PC-9 (cell line): ENCODE measurements around the gene AUTS2. TPM values are rescaled to one million over a fixed set of nuclear protein-coding genes. Genes with fewer than 3 reads are reported as not detected.

Experiments used
- BruUV-seq: library from RNA; stranded (reverse); fragments of 400-500 nt; replicated peaks from 2 replicates; lab custom pipeline; 2021; lab: Mats Ljungman, UMichigan
- CTCF ChIA-PET: fragments of 300-600 bp; sonication (Branson Sonifier 250); formaldehyde crosslinking; loops from one replicate; lab custom pipeline; 2022; ENCODE audit warnings: antibody characterized with exemption; lab: Charles Lee
- POLR2A ChIA-PET: fragments of 300-600 bp; sonication (Branson Sonifier 250); formaldehyde crosslinking; loops from one replicate; lab custom pipeline; 2022; ENCODE audit warnings: antibody characterized with exemption; ENCODE audit not compliant: unreplicated experiment; lab: Charles Lee
- DNase-seq, 2 experiments: peaks; one replicate each; pipeline versions ENCODE4 v3.0.0 to v3.0.0-alpha.2; 2015 to 2022; ENCODE audit warnings: mixed read lengths in 1 of 2
- H2AFZ ChIP-seq: fragments of 200-600 bp; sonication (generic); 2 replicates; pipeline ENCODE4 v1.8.1; 2017; ENCODE audit warnings: antibody characterized with exemption
- H3F3A ChIP-seq: fragments of 200-600 bp; sonication (generic); 2 replicates; pipeline ENCODE4 v1.8.1; 2017; ENCODE audit warnings: antibody characterized with exemption, mild to moderate bottlenecking, low read depth; ENCODE audit not compliant: insufficient read depth
- H3K27ac ChIP-seq: fragments of 200-600 bp; sonication (generic); 2 replicates; pipeline ENCODE4 v1.6.1; 2016; ENCODE audit warnings: mixed run types
- H3K27me3 ChIP-seq: fragments of 200-600 bp; sonication (generic); 2 replicates; pipeline ENCODE4 v1.6.1; 2016; ENCODE audit warnings: low read depth, mixed run types; ENCODE audit not compliant: insufficient read depth
- H3K36me3 ChIP-seq: fragments of 200-600 bp; sonication (generic); 2 replicates; pipeline ENCODE4 v1.6.1; 2016; ENCODE audit warnings: low read depth, mixed run types
- H3K4me1 ChIP-seq: fragments of 200-600 bp; sonication (generic); replicated peaks from 2 replicates; pipeline ENCODE4 v1.6.1; 2016; ENCODE audit warnings: mixed run types; ENCODE audit not compliant: insufficient read depth
- H3K4me2 ChIP-seq: fragments of 200-600 bp; sonication (generic); 2 replicates; pipeline ENCODE4 v1.6.1; 2017; ENCODE audit warnings: mixed run types
- H3K4me3 ChIP-seq: fragments of 200-600 bp; sonication (generic); 2 replicates; pipeline ENCODE4 v1.6.1; 2016; ENCODE audit warnings: mixed run types
- H3K79me2 ChIP-seq: fragments of 200-600 bp; sonication (generic); 2 replicates; pipeline ENCODE4 v1.6.1; 2017; ENCODE audit warnings: low read depth, mixed run types
- H3K9me2 ChIP-seq: fragments of 200-600 bp; sonication (generic); 2 replicates; pipeline ENCODE4 v1.8.1; 2017; ENCODE audit warnings: mild to moderate bottlenecking; ENCODE audit not compliant: insufficient read depth
- H3K9me3 ChIP-seq: fragments of 200-600 bp; sonication (generic); 2 replicates; pipeline ENCODE4 v1.8.1; 2016; ENCODE audit warnings: low read depth; ENCODE audit not compliant: insufficient read depth
- H4K20me1 ChIP-seq: fragments of 200-600 bp; sonication (generic); 2 replicates; pipeline ENCODE4 v1.8.1; 2017; ENCODE audit not compliant: insufficient read depth
- EZH2 ChIP-seq: fragments of 200-600 bp; sonication (generic); IDR thresholded peaks from 2 replicates; pipeline ENCODE4 v1.8.0; 2017; ENCODE audit warnings: antibody characterized with exemption, low read depth
- intact Hi-C: fragments of 100-400 bp; cut with micrococcal nuclease; formaldehyde crosslinking; loops from one replicate; pipeline ENCODE4 v1.10.0; 2022; ENCODE audit not compliant: unreplicated experiment
- total RNA-seq: library from RNA; stranded (reverse); gene quantifications from 2 replicates; pipeline ENCODE4 v1.2.3, GENCODE V29; 2021
- TF ChIP-seq, protein P1 (sequence below): fragments of 200-600 bp; sonication (generic); conservative IDR thresholded peaks from 2 replicates; pipeline ENCODE4 v1.6.1; 2017; ENCODE audit warnings: mixed run types, antibody characterized with exemption, mild to moderate bottlenecking, moderate library complexity

The AUTS2 gene
- total RNA-seq, 1 experiment from 2014 or later: not detected

DNA sequence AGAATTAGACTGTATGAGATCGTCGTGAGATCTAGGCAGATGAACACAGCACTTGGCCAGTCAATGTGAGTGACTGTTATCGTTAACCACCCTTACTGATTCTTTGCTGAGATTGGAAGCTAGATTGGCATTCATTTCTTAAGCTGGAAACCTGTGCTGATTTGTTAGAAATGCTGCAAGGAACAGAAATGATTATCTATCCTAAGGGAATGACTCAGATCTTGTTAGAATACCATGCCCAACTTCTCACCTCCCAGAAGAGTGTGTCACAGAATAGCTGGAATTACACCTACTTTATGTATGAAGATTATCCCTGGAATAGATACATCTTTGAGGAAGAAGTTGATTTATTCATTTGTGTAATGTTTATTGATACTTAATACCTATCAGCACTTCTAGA lies 275.2 kb downstream of the AUTS2 start:
- Histone ChIP-seq H3K79me2 (no peaks in the 10 kb centered on the region), H3K27ac (no peak overlapping the region), H3K4me1 (no peaks in the 10 kb centered on the region), H2AFZ (no peak overlapping the region), H3K4me3 (no peak overlapping the region), H3K36me3 (no peaks in the 10 kb centered on the region), H3K9me2 (no peaks in the 10 kb centered on the region; the same call in 1 of the 2 replicates), H3F3A (no peaks in the 10 kb centered on the region), H3K9me3 (no peaks in the 10 kb centered on the region), H3K4me2 (no peak overlapping the region), H3K27me3 (no peaks in the 10 kb centered on the region), H4K20me1 (no peaks in the 10 kb centered on the region)
- DNase-seq: no peak
- intact Hi-C loops: no loop called here
- BruUV-seq: no TSS peak
- CTCF ChIA-PET: no interaction called here
- TF ChIP-seq EZH2: no peak
- TF ChIP-seq, protein P1, sequence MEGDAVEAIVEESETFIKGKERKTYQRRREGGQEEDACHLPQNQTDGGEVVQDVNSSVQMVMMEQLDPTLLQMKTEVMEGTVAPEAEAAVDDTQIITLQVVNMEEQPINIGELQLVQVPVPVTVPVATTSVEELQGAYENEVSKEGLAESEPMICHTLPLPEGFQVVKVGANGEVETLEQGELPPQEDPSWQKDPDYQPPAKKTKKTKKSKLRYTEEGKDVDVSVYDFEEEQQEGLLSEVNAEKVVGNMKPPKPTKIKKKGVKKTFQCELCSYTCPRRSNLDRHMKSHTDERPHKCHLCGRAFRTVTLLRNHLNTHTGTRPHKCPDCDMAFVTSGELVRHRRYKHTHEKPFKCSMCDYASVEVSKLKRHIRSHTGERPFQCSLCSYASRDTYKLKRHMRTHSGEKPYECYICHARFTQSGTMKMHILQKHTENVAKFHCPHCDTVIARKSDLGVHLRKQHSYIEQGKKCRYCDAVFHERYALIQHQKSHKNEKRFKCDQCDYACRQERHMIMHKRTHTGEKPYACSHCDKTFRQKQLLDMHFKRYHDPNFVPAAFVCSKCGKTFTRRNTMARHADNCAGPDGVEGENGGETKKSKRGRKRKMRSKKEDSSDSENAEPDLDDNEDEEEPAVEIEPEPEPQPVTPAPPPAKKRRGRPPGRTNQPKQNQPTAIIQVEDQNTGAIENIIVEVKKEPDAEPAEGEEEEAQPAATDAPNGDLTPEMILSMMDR: no peak
- POLR2A ChIA-PET: no interaction called here

DNA sequence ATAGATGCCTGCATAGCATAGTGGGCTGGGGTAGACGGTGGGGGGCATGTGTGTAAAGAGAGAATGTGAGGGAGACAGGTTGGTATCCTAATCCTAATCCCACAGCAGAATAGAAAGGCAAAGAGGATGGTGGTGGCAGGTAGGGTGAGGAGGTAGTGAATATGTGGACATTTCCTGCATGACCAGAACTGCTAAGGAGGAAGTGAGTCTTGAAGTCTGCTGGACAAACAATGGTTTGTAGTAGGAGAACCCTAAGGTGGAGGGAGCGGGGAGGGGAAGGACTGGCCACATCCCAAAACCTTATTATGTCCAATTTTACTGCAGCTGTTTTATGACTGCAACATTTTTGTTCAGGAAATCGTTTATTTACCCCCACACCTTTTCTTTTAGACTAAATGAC lies 279.7 kb downstream of the AUTS2 start:
- no peaks in the 10 kb centered on the region for H3K9me2 ChIP-seq
- POLR2A ChIA-PET: no interaction called here
- CTCF ChIA-PET: no interaction called here
- H3K4me2 ChIP-seq: no peak overlapping the region
- no peaks in the 10 kb centered on the region for H3K9me3 ChIP-seq
- no peaks in the 10 kb centered on the region for H3K79me2 ChIP-seq
- no peak overlapping the region for H2AFZ ChIP-seq
- no peaks in the 10 kb centered on the region for H3K27me3 ChIP-seq
- intact Hi-C loops: no loop called here
- no peaks in the 10 kb centered on the region for H4K20me1 ChIP-seq
- BruUV-seq: no TSS peak
- no peaks in the 10 kb centered on the region for H3K36me3 ChIP-seq
- DNase-seq: no peak
- no peaks in the 10 kb centered on the region for H3F3A ChIP-seq
- no peak for TF ChIP-seq EZH2
- TF ChIP-seq, protein P1: no peak
- H3K4me3 ChIP-seq: no peak overlapping the region
- no peaks in the 10 kb centered on the region for H3K4me1 ChIP-seq
- H3K27ac ChIP-seq: no peak overlapping the region

DNA sequence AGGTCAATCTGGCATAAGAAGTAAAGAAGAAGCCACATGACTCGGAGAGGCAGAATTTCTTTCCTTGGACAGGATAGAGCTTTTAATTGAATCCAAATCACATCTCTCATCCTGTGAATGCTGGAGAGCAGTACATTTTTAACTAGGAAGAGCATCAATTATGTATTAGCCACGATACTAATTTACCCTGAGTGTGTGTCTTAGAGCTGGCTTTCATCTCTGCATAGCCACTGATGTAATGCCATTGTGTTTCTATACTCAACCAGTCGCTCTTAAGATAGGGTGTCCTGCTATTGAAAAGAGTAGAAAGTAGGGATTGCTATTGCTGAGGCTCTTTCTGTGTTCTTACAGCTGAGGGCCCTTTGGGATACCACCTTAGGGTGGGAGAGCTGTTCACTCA lies 280.3 kb downstream of the AUTS2 start:
- TF ChIP-seq, protein P1: no peak
- TF ChIP-seq EZH2: no peak
- Histone ChIP-seq H3K4me1 (no peaks in the 10 kb centered on the region), H2AFZ (no peak overlapping the region), H3K79me2 (no peaks in the 10 kb centered on the region), H3K9me2 (no peaks in the 10 kb centered on the region), H3K4me2 (no peak overlapping the region), H3K9me3 (no peaks in the 10 kb centered on the region), H4K20me1 (no peaks in the 10 kb centered on the region), H3K27ac (no peak overlapping the region), H3F3A (no peaks in the 10 kb centered on the region), H3K36me3 (no peaks in the 10 kb centered on the region), H3K27me3 (no peaks in the 10 kb centered on the region), H3K4me3 (no peak overlapping the region)
- ChIA-PET CTCF (no interaction called here), POLR2A (no interaction called here)
- intact Hi-C loops: no loop called here
- no peak for DNase-seq
- no TSS peak for BruUV-seq
